ENCODE results near the gene SCN4A. TPM values are rescaled to one million over a fixed set of nuclear protein-coding genes. Genes with fewer than 3 reads are reported as not detected.

The SCN4A gene
- total RNA-seq, 2 donors from 2014 or later = 0.07 to 0.27 TPM

DNA sequence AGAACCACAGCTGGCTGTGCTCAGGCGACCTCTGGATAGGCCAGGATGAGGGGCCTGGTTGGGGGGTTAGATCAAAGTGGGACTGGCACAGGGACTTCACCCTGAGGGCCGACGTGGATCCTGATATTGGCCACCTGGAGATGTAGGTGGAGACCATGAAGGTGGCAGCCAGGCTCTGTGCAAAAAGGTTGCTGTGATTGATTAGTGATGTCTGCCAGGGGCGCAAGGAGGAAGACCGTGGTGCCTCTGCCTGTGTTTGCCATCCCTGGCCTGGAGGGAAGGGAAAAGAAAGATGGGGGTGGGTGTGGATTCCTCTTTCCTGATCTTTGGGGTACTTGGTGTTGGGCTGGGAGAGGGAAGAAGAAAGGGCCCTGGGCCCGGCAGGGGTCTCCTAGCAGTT is 529 bp upstream of the SCN4A start:
- intact Hi-C loops (cut with DNase I) = no loop called here
- H3K36me3 ChIP-seq = no peaks in the 10 kb centered on the region
- no peaks in the 10 kb centered on the region for H3K27me3 ChIP-seq
- H3K27ac ChIP-seq = no peak overlapping the region
- H3K9me3 ChIP-seq = no peaks in the 10 kb centered on the region
- H3K4me3 ChIP-seq = no peak overlapping the region
- TF ChIP-seq, protein P1, sequence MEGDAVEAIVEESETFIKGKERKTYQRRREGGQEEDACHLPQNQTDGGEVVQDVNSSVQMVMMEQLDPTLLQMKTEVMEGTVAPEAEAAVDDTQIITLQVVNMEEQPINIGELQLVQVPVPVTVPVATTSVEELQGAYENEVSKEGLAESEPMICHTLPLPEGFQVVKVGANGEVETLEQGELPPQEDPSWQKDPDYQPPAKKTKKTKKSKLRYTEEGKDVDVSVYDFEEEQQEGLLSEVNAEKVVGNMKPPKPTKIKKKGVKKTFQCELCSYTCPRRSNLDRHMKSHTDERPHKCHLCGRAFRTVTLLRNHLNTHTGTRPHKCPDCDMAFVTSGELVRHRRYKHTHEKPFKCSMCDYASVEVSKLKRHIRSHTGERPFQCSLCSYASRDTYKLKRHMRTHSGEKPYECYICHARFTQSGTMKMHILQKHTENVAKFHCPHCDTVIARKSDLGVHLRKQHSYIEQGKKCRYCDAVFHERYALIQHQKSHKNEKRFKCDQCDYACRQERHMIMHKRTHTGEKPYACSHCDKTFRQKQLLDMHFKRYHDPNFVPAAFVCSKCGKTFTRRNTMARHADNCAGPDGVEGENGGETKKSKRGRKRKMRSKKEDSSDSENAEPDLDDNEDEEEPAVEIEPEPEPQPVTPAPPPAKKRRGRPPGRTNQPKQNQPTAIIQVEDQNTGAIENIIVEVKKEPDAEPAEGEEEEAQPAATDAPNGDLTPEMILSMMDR (IDR thresholded peaks at IDR 0.05) = no peak
- H3K4me1 ChIP-seq = no peaks in the 10 kb centered on the region
- H3K9ac ChIP-seq (ENCODE audit: low read depth in 2 of 2, low read length in 2 of 2) = no peak overlapping the region
- no peak for DNase-seq

DNA sequence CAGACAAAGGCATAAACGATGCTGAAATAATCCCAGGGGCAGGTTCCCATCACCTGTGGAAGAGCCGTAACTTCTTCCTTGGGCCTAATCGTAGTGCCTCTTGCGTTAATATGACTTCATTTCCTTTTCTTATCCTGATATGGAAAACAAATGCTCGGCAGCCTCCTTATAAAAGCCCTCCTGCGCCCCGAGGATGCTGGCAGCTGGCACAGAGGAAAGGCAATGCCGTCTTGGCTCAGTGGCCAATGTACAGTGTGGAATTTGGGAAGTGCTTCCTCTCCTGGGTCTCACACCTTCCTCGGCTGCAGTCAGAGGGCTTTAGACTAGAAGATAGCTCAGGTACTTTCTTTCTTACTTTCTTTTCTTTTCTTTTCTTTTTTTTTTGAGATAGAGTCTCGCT is 3.4 kb downstream of the SCN4A start:
- no peaks in the 10 kb centered on the region for H3K9me3 ChIP-seq
- H3K4me3 ChIP-seq = no peak overlapping the region
- H3K27ac ChIP-seq = no peak overlapping the region
- no peak overlapping the region for H3K9ac ChIP-seq (ENCODE audit: low read depth in 2 of 2, low read length in 2 of 2)
- H3K4me1 ChIP-seq = no peaks in the 10 kb centered on the region
- TF ChIP-seq, protein P1 (IDR thresholded peaks at IDR 0.05) = no peak
- no peak for DNase-seq
- intact Hi-C loops (cut with DNase I) = no loop called here
- H3K27me3 ChIP-seq = no peaks in the 10 kb centered on the region
- H3K36me3 ChIP-seq = no peaks in the 10 kb centered on the region

DNA sequence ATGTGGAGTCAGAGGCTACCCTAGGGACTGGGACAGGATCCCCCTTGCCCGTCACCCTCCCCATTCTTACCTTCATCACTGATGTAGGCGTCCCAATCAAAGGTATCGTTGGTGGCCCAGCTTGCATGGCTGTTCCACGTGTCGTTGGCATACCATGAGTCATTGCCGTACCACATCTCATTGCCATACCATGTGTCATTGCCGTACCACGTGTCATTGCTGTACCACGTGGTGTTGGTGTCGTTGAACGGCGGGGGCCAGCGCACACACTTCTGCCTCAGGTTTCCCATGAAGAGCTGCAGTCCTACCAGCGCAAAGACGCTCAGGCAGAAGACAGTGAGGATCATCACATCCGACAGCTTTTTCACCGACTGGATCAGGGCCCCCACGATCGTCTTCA is 4.8 kb downstream of the SCN4A start:
- TF ChIP-seq, protein P1 (IDR thresholded peaks at IDR 0.05) = no peak
- H3K27ac ChIP-seq = no peak overlapping the region
- no peak overlapping the region for H3K9ac ChIP-seq (ENCODE audit: low read depth in 2 of 2, low read length in 2 of 2)
- no peak for DNase-seq
- H3K27me3 ChIP-seq = no peaks in the 10 kb centered on the region
- intact Hi-C loops (cut with DNase I) = no loop called here
- no peak overlapping the region for H3K4me3 ChIP-seq
- no peaks in the 10 kb centered on the region for H3K4me1 ChIP-seq
- no peaks in the 10 kb centered on the region for H3K36me3 ChIP-seq
- no peaks in the 10 kb centered on the region for H3K9me3 ChIP-seq

- TF ChIP-seq, protein P1 (IDR thresholded peaks at IDR 0.05) = no peak
- H3K4me3 ChIP-seq = no peak overlapping the region
- no peaks in the 10 kb centered on the region for H3K4me1 ChIP-seq
- intact Hi-C loops (cut with DNase I) = no loop called here
- no peak overlapping the region for H3K9ac ChIP-seq (ENCODE audit: low read depth in 2 of 2, low read length in 2 of 2)
- H3K36me3 ChIP-seq = no peaks in the 10 kb centered on the region
- DNase-seq = no peak
- no peak overlapping the region for H3K27ac ChIP-seq
- no peaks in the 10 kb centered on the region for H3K9me3 ChIP-seq
- H3K27me3 ChIP-seq = no peaks in the 10 kb centered on the region
These were observed 6.0 kb downstream of the SCN4A start for GRCh38 chr17:63966646-63967264.

GRCh38 chr17:63963123-63963522 is 9.6 kb downstream of the SCN4A start:
- intact Hi-C loops (cut with DNase I) = no loop called here
- H3K4me1 ChIP-seq = no peaks in the 10 kb centered on the region
- no peaks in the 10 kb centered on the region for H3K9me3 ChIP-seq
- H3K4me3 ChIP-seq = no peak overlapping the region
- no peak overlapping the region for H3K27ac ChIP-seq
- H3K27me3 ChIP-seq = no peaks in the 10 kb centered on the region
- DNase-seq = no peak
- TF ChIP-seq, protein P1 (IDR thresholded peaks at IDR 0.05) = no peak
- H3K9ac ChIP-seq (ENCODE audit: low read depth in 2 of 2, low read length in 2 of 2) = no peak overlapping the region
- no peaks in the 10 kb centered on the region for H3K36me3 ChIP-seq
